LNCaP clone FGC (cell line): ENCODE data around the gene KIRREL1.

Source experiments
- DNase-seq: peaks from one replicate; pipeline ENCODE4 v3.0.0-alpha.2; 2011; ENCODE audit warnings: low read depth
- H3K4me3 ChIP-seq: 2 replicates; pipeline ENCODE4 v1.5.1; 2011; ENCODE audit warnings: mild to moderate bottlenecking, low read depth, low read length, control low read depth
- CTCF ChIP-seq: IDR thresholded peaks from 2 replicates; pipeline ENCODE4 v1.5.1; 2012; ENCODE audit warnings: mild to moderate bottlenecking; ENCODE audit not compliant: control insufficient read depth, insufficient read depth; ENCODE audit errors: extremely low read depth

Gene KIRREL1

GRCh38 chr1:158058237-158058985 is 65.0 kb downstream of the KIRREL1 start:
- H3K4me3 ChIP-seq, result no peak overlapping the region
- no peak for DNase-seq
- no peak for TF ChIP-seq CTCF

GRCh38 chr1:158059984-158060383 is 66.5 kb downstream of the KIRREL1 start:
- no peak for DNase-seq
- H3K4me3 ChIP-seq, result no peak overlapping the region
- TF ChIP-seq CTCF, result no peak

- no peak overlapping the region for H3K4me3 ChIP-seq
- DNase-seq, result no peak
- TF ChIP-seq CTCF, result no peak
Observed at GRCh38 chr1:158062174-158062573, 68.7 kb downstream of the KIRREL1 start.

GRCh38 chr1:158067662-158068061 is 74.2 kb downstream of the KIRREL1 start:
- TF ChIP-seq CTCF, result no peak
- no peak for DNase-seq
- no peak overlapping the region for H3K4me3 ChIP-seq

GRCh38 chr1:158068918-158069317 is 75.5 kb downstream of the KIRREL1 start:
- DNase-seq, result no peak
- TF ChIP-seq CTCF, result no peak
- H3K4me3 ChIP-seq, result no peak overlapping the region

GRCh38 chr1:158071138-158071537 is 77.7 kb downstream of the KIRREL1 start:
- no peak for TF ChIP-seq CTCF
- no peak overlapping the region for H3K4me3 ChIP-seq
- no peak for DNase-seq

- DNase-seq, result no peak
- TF ChIP-seq CTCF, result no peak
- no peak overlapping the region for H3K4me3 ChIP-seq
Observed at GRCh38 chr1:158075078-158075477, 81.6 kb downstream of the KIRREL1 start.
